ENCODE data around the gene AURKB.

AURKB gene

GRCh38 chr17:8162233-8162996 lies 48.0 kb downstream of the AURKB start, which contains the start of gene VAMP2:
Gene VAMP2, minus strand, starts transcription at chr17:8162948. Its CDS starts 69 bp downstream, at chr17:8162879.
- Histone ChIP-seq H3K9me3 (ENCODE audit: control insufficient read depth, low read length) (no peaks in the 10 kb centered on the region), H3K4me1 (ENCODE audit: control insufficient read depth, insufficient read depth, low read length) (peaks cover 28% of the 10 kb centered on the region), H3K27me3 (ENCODE audit: control insufficient read depth, insufficient read depth, low read length, poor library complexity, severe bottlenecking) (no peaks in the 10 kb centered on the region), H3K4me3 (ENCODE audit: insufficient read depth, low read depth, low read length) (peak within 1 kb of the TSS; percentile 97), H3K36me3 (ENCODE audit: control insufficient read depth, insufficient read depth, low read length) (peaks cover 11% of the 10 kb centered on the region), H3K27ac (ENCODE audit: insufficient read depth, low read depth, low read length, poor library complexity, severe bottlenecking) (peak within 1 kb of the TSS; percentile 97)
- WGBS, 2 experiments: 0 to 1% methylated on average over 75 of the region's 75 CpGs

GRCh38 chr17:8161289-8162232 lies 48.8 kb downstream of the AURKB start:
- Histone ChIP-seq H3K27me3 (ENCODE audit: control insufficient read depth, insufficient read depth, low read length, poor library complexity, severe bottlenecking) (no peaks in the 10 kb centered on the region), H3K4me3 (ENCODE audit: insufficient read depth, low read depth, low read length) (peak overlapping the region; percentile 97), H3K4me1 (ENCODE audit: control insufficient read depth, insufficient read depth, low read length) (peaks cover 28% of the 10 kb centered on the region), H3K9me3 (ENCODE audit: control insufficient read depth, low read length) (no peaks in the 10 kb centered on the region), H3K36me3 (ENCODE audit: control insufficient read depth, insufficient read depth, low read length) (peaks cover 11% of the 10 kb centered on the region), H3K27ac (ENCODE audit: insufficient read depth, low read depth, low read length, poor library complexity, severe bottlenecking) (no peak overlapping the region)
- 87% methylated on average over 19 of the region's 19 CpGs for WGBS, 2 experiments

DNA sequence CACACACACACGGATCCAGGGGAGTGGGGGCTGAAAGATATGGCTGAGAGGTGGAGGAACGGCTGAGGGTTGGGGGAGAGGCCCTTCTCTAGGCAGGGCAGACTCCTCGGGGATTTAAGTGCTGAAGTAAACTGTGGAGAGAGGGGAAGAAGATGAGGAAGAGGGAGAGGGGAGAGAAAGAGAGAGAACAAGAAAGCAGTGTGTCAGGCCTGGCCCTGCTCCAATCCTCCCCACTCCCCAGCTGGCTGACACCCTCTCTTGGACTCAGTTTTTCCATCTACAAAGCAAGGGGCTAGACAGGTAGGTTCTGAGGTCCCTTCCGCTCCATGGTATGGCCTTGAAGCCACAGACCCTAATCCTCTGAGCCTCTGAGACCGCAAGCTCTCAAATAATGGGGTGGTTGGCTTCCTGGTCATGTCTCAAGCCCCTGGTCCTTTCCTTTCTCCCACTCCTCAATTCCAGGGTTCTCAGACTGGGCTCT lies 49.6 kb downstream of the AURKB start:
- peaks cover 11% of the 10 kb centered on the region for H3K36me3 ChIP-seq (ENCODE audit: control insufficient read depth, insufficient read depth, low read length)
- 91 to 93% methylated on average over 5 of the region's 5 CpGs for WGBS, 2 experiments
- no peak overlapping the region for H3K27ac ChIP-seq (ENCODE audit: insufficient read depth, low read depth, low read length, poor library complexity, severe bottlenecking)
- no peaks in the 10 kb centered on the region for H3K27me3 ChIP-seq (ENCODE audit: control insufficient read depth, insufficient read depth, low read length, poor library complexity, severe bottlenecking)
- H3K4me1 ChIP-seq (ENCODE audit: control insufficient read depth, insufficient read depth, low read length): peaks cover 28% of the 10 kb centered on the region
- H3K9me3 ChIP-seq (ENCODE audit: control insufficient read depth, low read length): no peaks in the 10 kb centered on the region
- H3K4me3 ChIP-seq (ENCODE audit: insufficient read depth, low read depth, low read length): no peak overlapping the region

- peaks cover 11% of the 10 kb centered on the region for H3K36me3 ChIP-seq (ENCODE audit: control insufficient read depth, insufficient read depth, low read length)
- H3K4me1 ChIP-seq (ENCODE audit: control insufficient read depth, insufficient read depth, low read length): peaks cover 28% of the 10 kb centered on the region
- H3K4me3 ChIP-seq (ENCODE audit: insufficient read depth, low read depth, low read length): no peak overlapping the region
- 91 to 92% methylated on average over 4 of the region's 4 CpGs for WGBS, 2 experiments
- H3K9me3 ChIP-seq (ENCODE audit: control insufficient read depth, low read length): no peaks in the 10 kb centered on the region
- H3K27ac ChIP-seq (ENCODE audit: insufficient read depth, low read depth, low read length, poor library complexity, severe bottlenecking): no peak overlapping the region
- H3K27me3 ChIP-seq (ENCODE audit: control insufficient read depth, insufficient read depth, low read length, poor library complexity, severe bottlenecking): no peaks in the 10 kb centered on the region
Measured at GRCh38 chr17:8160224-8160577, 50.2 kb downstream of the AURKB start.

DNA sequence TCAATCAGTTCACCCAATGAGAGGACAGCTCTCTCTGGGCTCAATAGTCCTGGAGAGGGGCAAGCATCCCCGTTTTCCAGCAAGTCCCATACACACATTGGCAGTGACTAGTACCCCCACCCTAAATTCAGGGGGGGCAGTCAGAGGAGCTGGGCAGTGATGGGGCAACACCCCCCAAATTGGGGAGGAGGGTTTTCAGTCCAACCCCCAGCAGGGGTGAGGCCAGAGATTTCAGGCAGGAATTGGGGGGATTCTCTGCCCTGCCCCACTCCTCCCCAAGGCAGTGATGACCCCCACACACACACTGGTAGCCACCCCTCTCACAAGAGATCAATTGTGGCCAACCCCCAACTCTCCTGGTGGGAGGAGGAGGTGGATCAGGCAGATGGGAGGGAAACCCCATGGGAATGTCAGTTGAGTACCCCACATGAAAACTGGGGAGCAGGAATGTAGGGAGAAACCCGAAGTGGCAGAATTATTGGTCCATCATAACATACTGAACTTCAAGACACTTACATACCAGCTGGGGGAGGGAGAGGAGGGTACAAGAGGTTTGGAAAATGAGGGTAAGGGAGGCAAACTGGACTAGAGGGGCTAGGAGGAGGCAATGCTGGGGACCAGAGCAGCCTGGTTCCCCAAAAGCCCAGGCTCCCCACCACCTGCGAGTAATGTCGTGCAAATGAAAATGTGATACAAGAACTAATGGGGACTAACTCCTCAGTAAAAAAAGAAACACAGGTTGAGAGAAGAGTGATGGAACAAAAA lies 50.7 kb downstream of the AURKB start:
- peaks cover 30% of the 10 kb centered on the region for H3K4me1 ChIP-seq (ENCODE audit: control insufficient read depth, insufficient read depth, low read length)
- H3K36me3 ChIP-seq (ENCODE audit: control insufficient read depth, insufficient read depth, low read length): peaks cover 11% of the 10 kb centered on the region
- no peaks in the 10 kb centered on the region for H3K9me3 ChIP-seq (ENCODE audit: control insufficient read depth, low read length)
- WGBS, 2 experiments: 92 to 96% methylated on average over 4 of the region's 4 CpGs
- H3K27ac ChIP-seq (ENCODE audit: insufficient read depth, low read depth, low read length, poor library complexity, severe bottlenecking): no peak overlapping the region
- no peak overlapping the region for H3K4me3 ChIP-seq (ENCODE audit: insufficient read depth, low read depth, low read length)
- no peaks in the 10 kb centered on the region for H3K27me3 ChIP-seq (ENCODE audit: control insufficient read depth, insufficient read depth, low read length, poor library complexity, severe bottlenecking)

DNA sequence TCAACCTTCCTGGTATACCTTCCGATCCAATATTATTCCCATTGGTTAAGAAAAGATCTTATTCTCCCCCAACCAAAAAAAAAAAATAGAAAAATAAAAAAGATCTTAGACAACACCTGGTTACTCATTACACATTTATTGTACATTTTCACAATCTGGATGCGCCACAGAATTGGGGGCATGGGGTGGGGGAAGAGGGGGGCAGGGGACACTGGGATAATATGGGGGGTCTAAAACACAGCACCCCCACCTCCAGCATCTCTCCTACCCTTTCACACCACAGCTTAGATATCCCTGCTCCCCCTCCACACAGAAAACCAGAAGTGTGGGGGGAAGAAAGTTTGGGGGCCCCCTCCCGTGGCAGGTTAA lies 51.4 kb downstream of the AURKB start:
- H3K4me1 ChIP-seq (ENCODE audit: control insufficient read depth, insufficient read depth, low read length): peaks cover 28% of the 10 kb centered on the region
- H3K27ac ChIP-seq (ENCODE audit: insufficient read depth, low read depth, low read length, poor library complexity, severe bottlenecking): no peak overlapping the region
- H3K9me3 ChIP-seq (ENCODE audit: control insufficient read depth, low read length): no peaks in the 10 kb centered on the region
- no peaks in the 10 kb centered on the region for H3K27me3 ChIP-seq (ENCODE audit: control insufficient read depth, insufficient read depth, low read length, poor library complexity, severe bottlenecking)
- H3K4me3 ChIP-seq (ENCODE audit: insufficient read depth, low read depth, low read length): no peak overlapping the region
- 70 to 72% methylated on average over 2 of the region's 3 CpGs for WGBS, 2 experiments
- H3K36me3 ChIP-seq (ENCODE audit: control insufficient read depth, insufficient read depth, low read length): peaks cover 11% of the 10 kb centered on the region

GRCh38 chr17:8158267-8159031 lies 51.9 kb downstream of the AURKB start:
- H3K4me1 ChIP-seq (ENCODE audit: control insufficient read depth, insufficient read depth, low read length): peaks cover 22% of the 10 kb centered on the region
- H3K36me3 ChIP-seq (ENCODE audit: control insufficient read depth, insufficient read depth, low read length): peaks cover 11% of the 10 kb centered on the region
- H3K4me3 ChIP-seq (ENCODE audit: insufficient read depth, low read depth, low read length): no peak overlapping the region
- peak overlapping the region; percentile 55 for H3K27ac ChIP-seq (ENCODE audit: insufficient read depth, low read depth, low read length, poor library complexity, severe bottlenecking)
- H3K9me3 ChIP-seq (ENCODE audit: control insufficient read depth, low read length): no peaks in the 10 kb centered on the region
- 61 to 66% methylated on average over 20 of the region's 20 CpGs for WGBS, 2 experiments
- H3K27me3 ChIP-seq (ENCODE audit: control insufficient read depth, insufficient read depth, low read length, poor library complexity, severe bottlenecking): no peaks in the 10 kb centered on the region

DNA sequence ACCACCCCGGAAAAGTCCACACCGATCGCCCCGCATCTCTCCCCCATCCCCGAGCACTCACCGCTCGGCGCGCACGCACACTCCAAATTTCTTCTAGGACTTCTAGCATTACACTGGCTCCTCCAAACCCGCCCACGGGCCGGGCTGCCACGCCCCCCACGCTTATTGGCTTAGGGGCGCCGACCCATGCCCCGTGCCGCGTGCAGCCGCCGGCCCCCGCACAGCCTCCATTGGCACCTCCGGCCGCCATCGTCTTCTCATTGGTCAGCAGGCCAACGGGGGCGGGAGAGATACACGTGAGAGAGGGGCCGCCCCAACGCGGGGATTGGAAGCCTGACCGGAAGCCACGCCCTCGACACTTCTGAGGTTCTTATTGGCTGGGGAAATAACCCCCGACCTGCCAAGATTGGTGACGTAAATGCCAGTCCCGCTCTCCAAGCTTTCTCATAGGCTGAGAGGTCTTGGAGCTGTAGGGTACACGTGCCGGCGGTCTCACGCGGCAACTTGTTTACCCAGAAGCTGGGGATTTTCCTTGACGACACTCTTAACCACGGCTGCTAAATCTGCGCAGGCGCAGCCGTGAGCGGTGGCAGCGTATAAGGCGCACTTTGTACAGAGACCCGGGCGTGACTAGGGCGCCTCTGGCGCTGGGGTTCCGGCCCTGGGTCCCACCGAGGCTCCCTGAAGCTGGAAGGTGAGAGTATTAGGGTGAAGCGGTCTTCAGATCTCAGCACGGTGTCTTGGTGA lies 54.0 kb downstream of the AURKB start:
- peak overlapping the region; percentile 60 for H3K4me3 ChIP-seq (ENCODE audit: insufficient read depth, low read depth, low read length)
- H3K27ac ChIP-seq (ENCODE audit: insufficient read depth, low read depth, low read length, poor library complexity, severe bottlenecking): peak overlapping the region; percentile 95
- H3K4me1 ChIP-seq (ENCODE audit: control insufficient read depth, insufficient read depth, low read length): peaks cover 25% of the 10 kb centered on the region
- peaks cover 8% of the 10 kb centered on the region for H3K36me3 ChIP-seq (ENCODE audit: control insufficient read depth, insufficient read depth, low read length)
- WGBS, 2 experiments: 0 to 1% methylated on average over 59 of the region's 59 CpGs
- H3K27me3 ChIP-seq (ENCODE audit: control insufficient read depth, insufficient read depth, low read length, poor library complexity, severe bottlenecking): no peaks in the 10 kb centered on the region
- no peaks in the 10 kb centered on the region for H3K9me3 ChIP-seq (ENCODE audit: control insufficient read depth, low read length)

GRCh38 chr17:8155996-8156245 lies 54.5 kb downstream of the AURKB start:
- 3% methylated on average over 11 of the region's 11 CpGs for WGBS, 2 experiments
- Histone ChIP-seq H3K4me3 (ENCODE audit: insufficient read depth, low read depth, low read length) (peak overlapping the region; percentile 60), H3K36me3 (ENCODE audit: control insufficient read depth, insufficient read depth, low read length) (peaks cover 3% of the 10 kb centered on the region), H3K4me1 (ENCODE audit: control insufficient read depth, insufficient read depth, low read length) (peaks cover 20% of the 10 kb centered on the region), H3K9me3 (ENCODE audit: control insufficient read depth, low read length) (no peaks in the 10 kb centered on the region), H3K27me3 (ENCODE audit: control insufficient read depth, insufficient read depth, low read length, poor library complexity, severe bottlenecking) (no peaks in the 10 kb centered on the region), H3K27ac (ENCODE audit: insufficient read depth, low read depth, low read length, poor library complexity, severe bottlenecking) (peak overlapping the region; percentile 83)

Data from ectodermal cell (in vitro differentiated cells).